ENCODE data around the gene PDPK1. TPM values are rescaled to one million over a fixed set of nuclear protein-coding genes. Genes with fewer than 3 reads are reported as not detected.
A peak's percentile ranks its signal among the peaks of the same experiment; 100 is the strongest.

The PDPK1 gene
- total and polyA plus RNA-seq, 11 donors, result 12.3 to 54.1 (median 35.7) TPM

DNA sequence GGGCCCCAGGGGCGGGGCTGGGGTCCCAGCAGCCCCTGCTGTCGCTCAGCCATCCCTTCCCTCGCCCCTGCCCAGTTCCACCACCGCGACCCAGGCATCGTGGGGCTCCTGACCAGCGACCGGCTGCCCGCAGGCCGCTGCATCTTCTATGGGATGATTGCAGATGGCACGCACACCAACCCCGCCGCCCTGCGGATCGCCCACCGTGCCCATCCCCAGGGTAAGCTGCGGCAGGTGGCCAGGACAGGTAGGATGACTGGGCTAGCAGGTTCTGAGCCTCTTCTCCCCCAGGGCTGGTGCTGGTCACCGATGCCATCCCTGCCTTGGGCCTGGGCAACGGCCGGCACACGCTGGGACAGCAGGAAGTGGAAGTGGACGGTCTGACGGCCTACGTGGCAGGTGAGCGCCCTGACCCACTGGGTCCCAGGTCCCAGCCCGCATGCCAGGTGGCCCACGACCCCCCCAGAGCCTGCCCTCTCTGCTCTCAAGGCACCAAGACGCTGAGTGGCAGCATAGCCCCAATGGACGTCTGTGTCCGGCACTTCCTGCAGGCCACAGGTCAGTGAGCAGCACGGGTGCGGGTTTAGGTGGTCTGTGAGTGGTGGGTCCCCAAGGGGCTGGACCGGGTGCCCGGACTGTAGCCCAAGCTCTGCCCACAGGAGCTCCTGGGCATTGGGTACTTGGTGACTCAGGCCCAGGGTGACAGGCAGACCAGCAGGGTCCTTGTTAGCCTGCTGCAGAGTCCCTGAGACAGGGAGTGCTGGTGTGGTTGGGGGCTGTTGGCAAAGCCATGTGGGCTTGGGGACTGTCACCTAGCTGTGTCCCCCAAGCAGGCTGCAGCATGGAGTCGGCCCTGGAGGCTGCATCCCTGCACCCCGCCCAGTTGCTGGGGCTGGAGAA is 9.4 kb upstream of the PDPK1 start:
- Histone ChIP-seq H3K4me1 (peaks cover 0 to 20% (median 8%) of the 10 kb centered on the region in 12 donors), H3K4me3 (no peak overlapping the region), H3K27ac (no peak overlapping the region), H3K36me3 (peaks cover 0 to 68% (median 50%) of the 10 kb centered on the region in 9 donors), H3K9me3 (no peaks in the 10 kb centered on the region), H3K27me3 (no peaks in the 10 kb centered on the region)
- ATAC-seq (no peak), DNase-seq (peak in 1 of 5 donors; percentile 58)
- intact Hi-C loops (cut with DNase I), result no loop called here
- TF ChIP-seq, protein P1, sequence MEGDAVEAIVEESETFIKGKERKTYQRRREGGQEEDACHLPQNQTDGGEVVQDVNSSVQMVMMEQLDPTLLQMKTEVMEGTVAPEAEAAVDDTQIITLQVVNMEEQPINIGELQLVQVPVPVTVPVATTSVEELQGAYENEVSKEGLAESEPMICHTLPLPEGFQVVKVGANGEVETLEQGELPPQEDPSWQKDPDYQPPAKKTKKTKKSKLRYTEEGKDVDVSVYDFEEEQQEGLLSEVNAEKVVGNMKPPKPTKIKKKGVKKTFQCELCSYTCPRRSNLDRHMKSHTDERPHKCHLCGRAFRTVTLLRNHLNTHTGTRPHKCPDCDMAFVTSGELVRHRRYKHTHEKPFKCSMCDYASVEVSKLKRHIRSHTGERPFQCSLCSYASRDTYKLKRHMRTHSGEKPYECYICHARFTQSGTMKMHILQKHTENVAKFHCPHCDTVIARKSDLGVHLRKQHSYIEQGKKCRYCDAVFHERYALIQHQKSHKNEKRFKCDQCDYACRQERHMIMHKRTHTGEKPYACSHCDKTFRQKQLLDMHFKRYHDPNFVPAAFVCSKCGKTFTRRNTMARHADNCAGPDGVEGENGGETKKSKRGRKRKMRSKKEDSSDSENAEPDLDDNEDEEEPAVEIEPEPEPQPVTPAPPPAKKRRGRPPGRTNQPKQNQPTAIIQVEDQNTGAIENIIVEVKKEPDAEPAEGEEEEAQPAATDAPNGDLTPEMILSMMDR (IDR thresholded peaks at IDR 0.05), result no peak
- TF ChIP-seq POLR2A (IDR thresholded peaks at IDR 0.05), result no peak
- WGBS, 4 donors, result 93 to 95% (median 95%) methylated on average over 16 to 36 of the region's 36 CpGs

DNA sequence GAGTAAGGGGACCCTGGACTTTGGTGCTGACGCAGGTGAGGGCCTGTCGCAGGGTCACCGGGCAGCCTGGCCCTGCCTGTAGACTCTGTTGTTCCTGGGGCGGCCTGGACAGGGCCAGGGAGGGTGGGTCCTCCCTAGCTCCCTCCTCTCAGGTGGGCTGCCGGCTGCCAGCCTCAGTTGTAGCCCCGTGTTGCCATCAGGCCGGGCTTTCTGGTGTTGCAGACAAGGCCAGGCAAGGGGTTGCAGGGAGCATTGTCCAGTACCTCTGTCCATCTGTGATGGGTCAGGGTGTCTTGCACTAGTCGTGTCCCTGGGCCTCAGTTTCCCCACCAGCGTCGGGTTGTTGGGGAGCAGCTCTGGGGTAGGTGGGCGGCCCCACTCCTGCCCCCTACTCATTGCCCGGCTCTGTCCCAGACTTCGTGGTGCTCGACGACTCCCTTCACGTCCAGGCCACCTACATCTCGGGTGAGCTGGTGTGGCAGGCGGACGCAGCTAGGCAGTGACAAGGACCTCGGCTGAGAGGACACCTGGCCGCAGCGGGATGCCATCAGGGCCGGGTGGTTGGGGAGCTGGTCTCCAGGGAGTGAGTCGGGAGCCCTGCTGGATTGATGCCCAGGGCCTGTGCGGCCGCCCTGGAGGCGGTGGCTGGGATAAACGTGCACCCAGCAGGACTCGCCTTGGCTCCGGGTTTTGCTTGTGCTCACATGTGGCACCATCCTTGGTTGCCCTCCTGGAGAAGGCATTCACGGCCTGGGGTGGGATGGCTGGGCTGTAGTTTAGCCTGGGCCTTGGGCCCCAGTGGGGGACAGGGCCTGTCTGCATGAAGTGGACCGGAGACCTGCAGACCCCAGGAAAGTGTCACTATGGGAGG is 8.5 kb upstream of the PDPK1 start:
- peak in 2 of 5 donors; percentile 11 to 63 for DNase-seq

DNA sequence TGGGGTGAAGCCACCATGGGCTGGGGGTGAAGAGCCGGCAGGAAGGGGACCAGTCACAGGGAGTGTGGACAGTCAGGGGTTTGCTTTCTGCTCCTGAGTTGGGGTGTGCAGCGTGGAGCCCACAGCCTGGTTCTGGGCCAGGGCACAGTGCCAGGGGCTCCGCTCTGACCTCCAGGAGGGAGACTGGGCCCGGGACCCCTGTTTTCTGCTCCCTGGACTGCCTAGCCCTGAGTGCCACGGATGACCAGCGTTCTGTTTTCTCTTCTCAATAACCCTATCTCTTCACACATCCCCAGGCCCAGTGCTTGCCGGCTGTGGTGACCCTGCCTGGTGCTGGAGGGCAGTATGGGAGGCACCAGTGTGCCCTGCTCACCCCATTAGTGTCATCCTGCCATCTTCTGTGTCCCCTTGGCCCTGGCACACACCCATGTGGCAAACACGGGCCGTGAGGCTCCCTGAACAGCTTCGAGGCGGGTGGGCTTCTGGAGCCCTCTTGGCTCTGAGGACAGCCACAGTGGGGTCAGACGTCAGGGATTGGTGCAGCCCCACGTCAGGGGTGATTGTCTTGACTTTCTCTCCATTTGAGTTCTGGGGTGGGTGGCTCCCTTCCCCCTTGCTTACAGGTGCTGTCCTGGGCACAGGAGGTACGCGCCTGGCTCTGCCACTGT is 7.7 kb upstream of the PDPK1 start:
- no peak for ATAC-seq
- H3K36me3 ChIP-seq, result peaks cover 0 to 52% (median 33%) of the 10 kb centered on the region in 9 donors
- 86 to 94% (median 91%) methylated on average over 11 to 15 of the region's 15 CpGs for WGBS, 4 donors
- no peak overlapping the region for H3K27ac ChIP-seq
- no peaks in the 10 kb centered on the region for H3K27me3 ChIP-seq
- intact Hi-C loops (cut with DNase I), result no loop called here
- TF ChIP-seq, protein P1 (IDR thresholded peaks at IDR 0.05), result no peak
- no peak for TF ChIP-seq POLR2A (IDR thresholded peaks at IDR 0.05)
- peaks cover 0 to 24% (median 8%) of the 10 kb centered on the region in 12 donors for H3K4me1 ChIP-seq
- H3K4me3 ChIP-seq, result no peak overlapping the region
- H3K9me3 ChIP-seq, result no peaks in the 10 kb centered on the region
- DNase-seq, result peak in 1 of 5 donors; percentile 59

More for the DNA sequence above, 8.5 kb upstream of the PDPK1 start:
- Histone ChIP-seq H3K9me3 (no peaks in the 10 kb centered on the region), H3K4me3 (no peak overlapping the region), H3K4me1 (peaks cover 0 to 24% (median 8%) of the 10 kb centered on the region in 12 donors), H3K36me3 (peaks cover 0 to 59% (median 41%) of the 10 kb centered on the region in 9 donors), H3K27me3 (no peaks in the 10 kb centered on the region), H3K27ac (no peak overlapping the region)
- TF ChIP-seq POLR2A (IDR thresholded peaks at IDR 0.05), result no peak
- intact Hi-C loops (cut with DNase I), result no loop called here
- no peak for ATAC-seq
- WGBS, 4 donors, result 89 to 92% (median 90%) methylated on average over 29 to 32 of the region's 32 CpGs

DNA sequence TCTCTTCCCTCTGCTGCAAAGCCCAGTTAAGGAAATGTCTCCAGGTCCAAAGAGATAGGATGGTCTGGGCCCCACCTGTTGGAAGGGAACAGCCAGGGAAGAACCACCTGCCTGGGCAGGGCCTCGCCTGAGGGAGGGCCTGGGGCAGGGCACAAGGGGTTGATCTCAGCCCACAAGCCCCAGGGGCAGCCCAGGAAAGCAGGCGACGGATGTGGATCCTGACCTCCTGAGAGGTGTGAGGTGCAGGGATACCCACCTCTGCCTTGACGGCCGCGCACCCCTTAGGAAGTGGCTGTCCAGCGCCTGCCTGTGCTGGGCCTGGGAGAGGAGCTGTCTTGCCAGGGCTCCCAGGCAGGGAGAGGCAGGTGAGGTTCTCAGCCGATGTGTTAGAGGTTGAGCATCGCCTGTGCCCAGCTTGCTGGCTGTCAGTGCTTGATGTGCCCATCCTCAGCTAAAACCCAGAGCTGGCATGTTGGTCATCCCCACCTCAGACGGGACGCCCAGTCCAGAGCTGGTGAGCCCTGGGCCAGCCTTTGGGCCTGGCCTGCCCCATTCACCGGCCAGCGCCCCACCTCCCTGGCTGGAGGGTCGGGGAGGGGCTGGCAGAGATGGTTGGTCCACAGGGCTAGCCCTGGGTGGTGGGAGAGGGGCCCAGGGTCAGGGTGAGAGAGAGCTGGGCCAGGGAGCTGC is 7.0 kb upstream of the PDPK1 start:
- intact Hi-C loops (cut with DNase I), result no loop called here
- TF ChIP-seq, protein P1 (IDR thresholded peaks at IDR 0.05), result no peak
- TF ChIP-seq POLR2A (IDR thresholded peaks at IDR 0.05), result no peak
- Histone ChIP-seq H3K27me3 (no peaks in the 10 kb centered on the region), H3K4me1 (peaks cover 0 to 28% (median 10%) of the 10 kb centered on the region in 12 donors), H3K27ac (peak overlapping the region in 7 of 12 donors; percentile 78 to 97 (median 89)), H3K4me3 (peak overlapping the region in 3 of 12 donors; percentile 59 to 72 (median 71)), H3K9me3 (no peaks in the 10 kb centered on the region), H3K36me3 (peaks cover 0 to 45% (median 27%) of the 10 kb centered on the region in 9 donors)
- ATAC-seq (no peak), DNase-seq (peak in 2 of 5 donors; percentile 10 to 62)
- 83 to 95% (median 90%) methylated on average over 8 to 14 of the region's 14 CpGs for WGBS, 4 donors

Measured in heart left ventricle (tissue), 16 donors.